NCI-H345 treated with DMSO at 0.1 percent for 48 hours (cell line): ENCODE measurements around the gene LDLR.
"Not testable (repeated sequence)": the region's sequence is repeated elsewhere in the genome, so short reads cannot be mapped to it uniquely, and the experiment has no call there.

Source experiments
- DNase-seq: peaks from one replicate; lab custom pipeline; 2025; ENCODE audit not compliant: unreplicated experiment; lab: John Stamatoyannopoulos, UW

The LDLR gene

GRCh38 chr19:11138601-11139300 lies 49.5 kb downstream of the LDLR start:
- DNase-seq, result no peak

GRCh38 chr19:11140023-11140538 lies 50.8 kb downstream of the LDLR start:
- DNase-seq, result not testable (repeated sequence)

GRCh38 chr19:11140896-11141295 lies 51.6 kb downstream of the LDLR start:
- DNase-seq, result no peak

- no peak for DNase-seq
These were observed 52.8 kb downstream of the LDLR start for GRCh38 chr19:11141937-11142527.

DNA sequence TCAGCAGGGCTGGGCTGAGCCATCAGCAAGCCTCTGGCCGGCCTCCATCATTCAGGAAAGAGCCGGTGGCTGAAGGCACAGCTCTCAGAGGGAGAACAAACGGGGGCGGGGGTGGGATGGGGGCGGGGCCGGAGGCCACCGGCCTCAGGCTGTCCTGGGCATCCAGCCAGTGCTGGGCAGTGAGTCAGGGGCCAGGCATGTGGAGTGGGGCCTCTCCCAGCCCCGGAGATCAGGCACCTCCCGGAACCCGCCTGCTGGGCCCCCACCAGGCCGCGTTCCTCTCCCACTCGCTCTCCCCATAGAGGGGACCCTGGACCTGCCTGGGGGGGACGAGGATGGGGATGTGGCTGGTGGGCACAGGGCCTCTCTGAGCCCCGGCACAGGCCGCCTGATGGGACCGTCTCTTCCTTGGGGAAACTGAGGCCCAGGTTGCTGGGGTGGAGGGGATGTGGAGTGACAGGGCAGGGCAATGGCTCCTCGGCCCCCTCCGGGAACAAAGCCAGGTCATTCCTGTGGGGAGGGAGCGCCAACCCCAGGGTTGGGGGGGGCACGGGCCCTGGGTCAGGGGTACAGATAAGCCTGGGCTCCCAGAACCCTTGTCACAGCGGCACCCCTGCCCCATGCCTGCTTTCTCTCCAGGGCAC lies 53.4 kb downstream of the LDLR start:
- DNase-seq, result no peak

DNA sequence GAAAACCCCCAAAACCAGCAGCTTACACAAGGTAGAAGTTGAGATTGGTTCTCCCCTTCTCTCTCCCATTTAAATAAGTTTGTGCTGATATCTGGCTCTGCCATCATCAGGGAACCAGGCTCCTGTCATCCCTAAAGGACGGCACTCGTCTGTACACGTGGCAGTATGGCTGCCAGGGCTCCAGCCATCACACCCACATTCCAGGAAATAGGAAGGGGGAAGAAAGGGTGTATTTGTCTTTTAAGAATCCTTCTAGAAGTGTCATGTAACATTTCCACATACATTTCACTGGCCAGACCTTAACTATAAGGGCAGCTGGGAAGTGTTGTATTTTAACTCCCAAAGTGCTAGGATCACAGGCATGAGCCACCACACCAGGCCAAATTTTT lies 56.3 kb downstream of the LDLR start:
- DNase-seq, result no peak

DNA sequence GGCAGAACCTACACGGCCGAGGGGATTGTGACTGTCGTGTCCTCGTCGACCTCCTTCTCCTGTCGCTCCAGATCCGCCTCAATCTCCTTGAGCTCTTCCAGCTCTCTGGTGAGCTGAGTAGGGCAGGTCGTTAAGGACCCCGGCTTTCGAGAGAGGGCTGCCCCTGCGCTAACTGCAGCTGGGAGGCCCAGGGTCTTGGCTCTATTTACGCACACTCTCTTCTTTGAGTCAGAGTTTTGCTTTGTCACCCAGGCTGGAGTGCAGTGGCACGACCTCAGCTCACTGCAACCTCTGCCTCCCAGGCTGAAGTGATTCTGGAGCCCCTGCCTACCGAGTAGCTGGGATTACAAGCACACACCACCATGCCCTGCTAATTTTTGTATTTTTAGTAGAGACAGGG lies 58.7 kb downstream of the LDLR start:
- no peak for DNase-seq

DNA sequence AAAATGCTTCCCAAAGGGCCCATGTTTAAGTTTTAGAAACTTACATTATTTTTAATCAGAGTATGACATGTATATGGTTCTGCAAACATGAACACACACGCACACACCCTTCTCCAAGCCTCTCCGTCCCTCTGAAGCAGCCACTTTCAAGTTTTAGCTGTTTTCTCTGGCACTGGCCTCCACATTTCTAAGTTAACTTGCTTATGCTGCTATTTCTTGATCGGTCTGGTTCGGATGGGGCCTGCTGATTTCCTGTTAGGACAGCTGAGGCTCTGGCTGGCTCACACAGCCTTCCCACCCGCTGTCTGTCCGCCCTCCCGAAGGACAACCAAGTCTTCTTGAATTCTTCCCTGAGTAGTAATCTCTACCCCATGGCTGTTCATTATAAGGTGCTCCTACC lies 61.9 kb downstream of the LDLR start:
- DNase-seq, result no peak

- no peak for DNase-seq
These were observed 63.2 kb downstream of the LDLR start for GRCh38 chr19:11152318-11153062.

DNA sequence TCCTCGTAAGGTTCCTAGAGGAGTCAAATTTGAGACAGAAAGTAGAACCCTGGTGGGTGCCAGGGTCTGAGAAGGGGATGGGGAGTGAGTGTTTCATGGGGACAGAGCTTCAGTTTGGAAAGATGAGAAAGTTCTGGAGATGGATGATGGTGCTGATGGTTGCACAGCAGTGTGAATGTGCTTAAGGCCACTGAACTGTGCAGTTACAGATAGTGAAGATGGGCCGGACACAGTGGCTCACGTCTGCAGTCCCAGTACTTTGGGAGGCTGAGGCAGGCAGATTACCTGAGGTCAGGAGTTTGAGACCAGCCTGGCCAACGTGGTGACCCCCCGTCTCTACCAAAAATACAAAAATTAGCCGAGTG lies 65.4 kb downstream of the LDLR start:
- DNase-seq, result no peak

- peak; percentile 50 for DNase-seq
These were observed 66.3 kb downstream of the LDLR start, which contains the start of gene SPC24 for GRCh38 chr19:11155373-11156120. Gene SPC24 (minus strand): TSS chr19:11155782. CDS start chr19:11155776, 6 bp downstream.

GRCh38 chr19:11159598-11160439 lies 70.6 kb downstream of the LDLR start:
- DNase-seq, result no peak

- not testable (repeated sequence) for DNase-seq
These were observed 71.1 kb downstream of the LDLR start for GRCh38 chr19:11160440-11160768.

DNA sequence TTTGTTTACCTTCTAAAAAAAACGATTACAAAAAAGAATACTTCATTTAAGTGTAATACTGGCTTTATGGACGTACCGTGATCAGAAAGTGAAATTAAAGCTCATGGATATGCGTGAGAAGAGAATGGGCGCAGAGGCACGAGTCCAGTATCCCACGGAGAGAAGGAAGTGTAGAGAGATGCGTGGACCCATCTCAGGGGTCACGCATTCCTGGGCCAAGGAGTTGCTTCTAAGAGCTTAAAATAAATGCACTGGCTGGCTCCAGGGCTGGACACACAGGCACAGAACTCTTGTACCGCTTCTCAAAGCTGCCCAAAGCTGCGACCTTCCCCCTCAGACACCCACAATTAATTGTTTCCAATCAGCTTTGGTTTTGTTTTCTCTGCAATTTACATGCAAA lies 75.0 kb downstream of the LDLR start:
- DNase-seq, result no peak

GRCh38 chr19:11164879-11165406 lies 75.7 kb downstream of the LDLR start:
- DNase-seq, result no peak

- DNase-seq, result no peak
These were observed 76.3 kb downstream of the LDLR start for GRCh38 chr19:11165486-11166030.

- no peak for DNase-seq
These were observed 77.2 kb downstream of the LDLR start for GRCh38 chr19:11166281-11167142.

DNA sequence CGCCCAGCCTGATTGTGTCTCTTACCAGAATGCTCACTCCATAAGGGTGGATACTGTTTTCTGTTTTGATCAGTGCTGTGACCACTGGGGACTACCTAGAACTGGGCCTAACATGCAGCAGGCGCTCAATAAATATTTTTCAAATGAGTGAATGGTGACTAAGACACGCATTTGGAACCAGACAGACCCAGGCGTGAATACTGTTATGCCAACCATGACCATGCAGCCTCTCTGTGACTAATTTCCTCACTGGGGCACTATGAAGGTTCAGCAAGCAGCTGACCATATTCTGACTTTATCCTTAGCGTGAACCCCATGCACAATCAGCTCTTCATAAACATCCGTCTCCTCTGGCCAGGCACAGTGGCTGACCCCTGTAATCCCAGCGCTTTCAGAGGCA lies 79.3 kb downstream of the LDLR start:
- DNase-seq, result no peak
